Astrocyte of the spinal cord (primary cell): ENCODE measurements around the gene NACC2.

Experiments
- DNase-seq: peaks from one replicate; pipeline ENCODE4 v3.0.0; 2011; ENCODE audit warnings: low read depth, low spot score
- H3K4me3 ChIP-seq: 2 replicates; pipeline ENCODE4 v1.5.1; 2011; ENCODE audit warnings: low read depth, mild to moderate bottlenecking, low read length, moderate library complexity
- in situ Hi-C: cut with HindIII; loops from 2 replicates; pipeline ENCODE4 v1.10.0; 2017; ENCODE audit warnings: low sequenced_read_pairs
- TF ChIP-seq, protein P1 (sequence below): IDR thresholded peaks from 2 replicates; pipeline ENCODE4 v1.5.1; 2012; ENCODE audit warnings: low read depth, mild to moderate bottlenecking, low read length, inconsistent platforms

Gene NACC2

DNA sequence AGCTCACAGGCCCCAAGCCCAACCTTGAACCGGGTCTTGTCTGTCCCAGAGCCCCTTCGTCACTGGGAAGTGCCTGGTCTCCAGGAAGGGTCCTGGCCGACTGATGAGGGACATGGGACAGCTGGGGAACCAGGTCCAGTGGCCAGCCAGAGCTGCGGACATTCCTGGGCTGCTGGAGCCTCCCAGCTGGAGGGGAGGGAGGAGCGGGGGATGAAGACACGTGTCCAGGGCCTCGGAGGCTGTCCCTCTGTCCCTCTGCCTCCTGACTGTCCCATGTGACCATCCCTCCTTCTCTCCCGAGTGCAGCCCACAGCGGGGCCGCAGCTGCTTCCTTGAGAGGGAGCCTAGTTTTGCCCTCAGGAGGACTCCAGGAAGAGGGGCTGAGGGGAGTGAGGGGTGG lies 92.2 kb downstream of the NACC2 start:
- H3K4me3 ChIP-seq = no peak overlapping the region
- TF ChIP-seq, protein P1, sequence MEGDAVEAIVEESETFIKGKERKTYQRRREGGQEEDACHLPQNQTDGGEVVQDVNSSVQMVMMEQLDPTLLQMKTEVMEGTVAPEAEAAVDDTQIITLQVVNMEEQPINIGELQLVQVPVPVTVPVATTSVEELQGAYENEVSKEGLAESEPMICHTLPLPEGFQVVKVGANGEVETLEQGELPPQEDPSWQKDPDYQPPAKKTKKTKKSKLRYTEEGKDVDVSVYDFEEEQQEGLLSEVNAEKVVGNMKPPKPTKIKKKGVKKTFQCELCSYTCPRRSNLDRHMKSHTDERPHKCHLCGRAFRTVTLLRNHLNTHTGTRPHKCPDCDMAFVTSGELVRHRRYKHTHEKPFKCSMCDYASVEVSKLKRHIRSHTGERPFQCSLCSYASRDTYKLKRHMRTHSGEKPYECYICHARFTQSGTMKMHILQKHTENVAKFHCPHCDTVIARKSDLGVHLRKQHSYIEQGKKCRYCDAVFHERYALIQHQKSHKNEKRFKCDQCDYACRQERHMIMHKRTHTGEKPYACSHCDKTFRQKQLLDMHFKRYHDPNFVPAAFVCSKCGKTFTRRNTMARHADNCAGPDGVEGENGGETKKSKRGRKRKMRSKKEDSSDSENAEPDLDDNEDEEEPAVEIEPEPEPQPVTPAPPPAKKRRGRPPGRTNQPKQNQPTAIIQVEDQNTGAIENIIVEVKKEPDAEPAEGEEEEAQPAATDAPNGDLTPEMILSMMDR = no peak
- no peak for DNase-seq
- in situ Hi-C loops = no loop called here

DNA sequence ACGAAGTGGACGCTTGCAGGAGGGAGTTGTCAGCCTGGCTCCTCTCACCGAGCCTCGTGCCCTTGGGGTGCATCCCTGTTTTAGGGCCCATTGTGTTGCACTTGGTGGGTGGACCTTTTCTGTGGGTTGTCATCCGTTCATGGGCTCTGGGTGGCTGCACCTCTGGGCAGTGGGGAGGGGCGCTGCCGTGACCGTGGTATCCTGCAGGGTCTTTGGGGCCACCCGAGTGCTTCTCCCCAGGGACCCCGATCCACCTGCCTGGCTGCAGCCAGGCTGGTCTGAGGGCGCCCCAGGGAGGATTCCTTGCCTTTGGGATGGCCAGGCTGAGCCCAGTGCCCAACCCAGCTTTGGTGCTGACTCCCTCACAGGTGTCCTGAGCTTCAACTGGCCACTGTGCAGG lies 92.9 kb downstream of the NACC2 start:
- DNase-seq = no peak
- H3K4me3 ChIP-seq = no peak overlapping the region
- TF ChIP-seq, protein P1 = no peak
- in situ Hi-C loops = no loop called here

DNA sequence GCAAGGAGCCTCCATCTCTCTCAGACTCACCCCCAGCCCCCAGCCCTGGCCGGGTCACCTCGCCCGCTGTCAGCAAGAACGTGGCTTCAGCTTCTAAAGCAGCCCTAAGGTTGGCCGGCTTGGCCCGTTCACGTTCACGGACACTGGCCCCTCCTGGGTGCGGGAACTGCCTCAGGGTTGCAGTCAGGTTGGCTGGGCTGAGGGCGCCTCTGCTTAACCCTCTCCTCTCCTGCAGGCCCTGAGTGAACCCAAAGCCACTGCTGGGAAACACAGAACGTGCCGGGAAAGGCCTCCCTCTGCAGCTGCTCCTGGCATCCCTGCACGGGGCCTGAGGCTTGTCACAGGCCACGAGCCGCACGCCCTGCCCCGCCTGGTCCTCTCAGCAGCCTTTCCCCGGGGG lies 93.9 kb downstream of the NACC2 start:
- no peak for DNase-seq
- H3K4me3 ChIP-seq = no peak overlapping the region
- in situ Hi-C loops = no loop called here
- TF ChIP-seq, protein P1 = no peak

DNA sequence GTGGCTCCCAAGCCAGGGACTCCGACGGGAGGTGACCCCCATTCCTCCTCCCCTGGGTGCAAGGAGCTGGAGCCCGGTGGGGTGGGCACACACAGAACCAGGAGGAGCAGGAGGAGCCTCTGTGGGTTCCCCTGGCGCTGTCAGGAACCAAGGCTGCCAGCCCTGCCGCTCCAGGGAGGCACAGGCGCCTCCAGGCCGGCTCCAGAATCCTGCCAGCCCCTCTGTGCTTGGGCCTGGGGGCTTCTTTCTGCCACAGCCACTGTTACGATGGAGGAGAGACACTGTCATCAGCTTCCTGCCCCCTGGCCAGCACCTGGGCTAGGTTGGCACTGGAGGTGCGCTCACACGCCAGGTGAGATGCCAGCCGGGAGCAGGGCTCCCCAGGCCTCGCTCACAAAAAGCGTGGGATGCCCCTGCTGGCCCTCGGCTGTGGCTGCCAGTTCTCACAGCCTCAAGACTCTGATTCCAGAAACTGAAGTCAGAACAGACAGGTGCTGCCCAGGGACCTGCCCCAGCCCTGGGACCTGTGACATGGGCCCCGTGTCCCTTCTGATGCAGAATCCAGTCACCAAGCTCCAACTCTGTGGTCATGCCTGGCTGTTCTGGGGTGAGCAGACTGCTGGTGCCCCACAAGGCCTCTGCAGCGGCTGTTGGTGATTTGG lies 96.5 kb downstream of the NACC2 start:
- in situ Hi-C loops = no loop called here
- TF ChIP-seq, protein P1 = no peak
- H3K4me3 ChIP-seq = no peak overlapping the region
- DNase-seq = no peak

DNA sequence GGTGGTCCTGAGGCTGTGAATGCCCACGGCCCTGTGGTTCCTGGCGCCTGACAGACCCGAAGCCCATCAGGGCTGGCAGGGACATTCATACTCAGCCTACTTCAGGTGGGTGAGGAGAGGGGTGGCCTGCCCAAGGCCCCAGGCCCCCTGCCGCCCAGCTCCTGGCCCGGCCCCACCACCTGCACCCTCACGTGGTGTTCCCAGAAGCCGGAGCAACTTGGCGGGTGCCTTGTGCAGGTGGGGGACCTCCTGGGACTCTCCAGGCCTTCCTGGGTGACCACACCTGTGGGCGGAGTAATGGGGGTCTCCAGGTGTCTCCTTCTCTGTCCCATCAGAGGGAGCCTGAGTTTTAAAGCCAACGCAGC lies 97.1 kb downstream of the NACC2 start:
- DNase-seq = no peak
- TF ChIP-seq, protein P1 = no peak
- in situ Hi-C loops = no loop called here
- H3K4me3 ChIP-seq = no peak overlapping the region

DNA sequence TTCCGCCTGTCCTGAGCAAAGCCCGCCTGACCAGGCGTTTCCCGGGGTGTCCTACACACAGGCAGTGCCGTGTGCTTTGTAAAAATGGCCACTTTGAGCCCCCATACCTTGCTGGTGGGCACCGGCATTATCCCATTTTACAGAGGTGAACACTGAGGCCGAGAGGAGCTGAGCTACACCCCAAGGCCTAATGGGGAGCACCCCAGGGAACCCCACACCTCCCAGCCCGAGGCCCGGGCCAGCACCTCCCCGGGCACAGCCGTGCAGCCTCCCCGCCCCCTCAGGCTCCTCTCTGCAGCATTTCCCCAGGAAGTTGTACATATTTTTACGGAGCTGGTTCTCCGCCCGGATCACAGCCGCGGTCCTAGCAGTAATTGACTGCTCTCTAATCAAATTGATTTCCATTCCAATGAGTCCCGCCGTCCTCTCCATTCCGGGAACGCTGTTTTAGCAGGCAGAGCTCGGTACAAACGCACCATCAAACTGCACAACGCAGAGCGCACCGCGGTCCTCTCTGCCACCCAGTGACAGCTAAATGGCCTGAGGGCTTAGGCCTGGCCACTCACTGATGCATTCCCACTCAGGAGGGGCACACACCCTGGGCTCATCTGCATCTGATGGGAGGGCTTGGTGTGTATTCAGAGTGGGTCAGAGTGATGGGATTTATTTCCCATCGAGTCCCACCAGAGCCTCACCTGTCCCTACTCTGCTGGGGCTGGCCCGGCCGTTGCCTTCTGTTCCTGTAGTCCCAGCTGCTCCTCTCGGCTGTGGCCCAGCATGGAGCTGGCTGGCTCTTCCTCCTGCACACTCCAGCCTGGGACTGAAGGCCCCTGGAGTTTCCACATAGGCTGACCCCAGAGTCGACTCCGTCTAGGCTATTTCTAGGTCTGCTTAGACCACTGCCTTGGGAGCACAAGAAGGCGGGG lies 97.7 kb downstream of the NACC2 start:
- no peak overlapping the region for H3K4me3 ChIP-seq
- in situ Hi-C loops = no loop called here
- no peak for DNase-seq
- TF ChIP-seq, protein P1 = no peak
